GM12878 (cell line): ENCODE measurements around the gene CCDC88A. TPM values are rescaled to one million over a fixed set of nuclear protein-coding genes. Genes with fewer than 3 reads are reported as not detected.

ENCODE experiments used
- ATAC-seq: fragments of 200-7000 bp; cut with Tn5 transposase; 3 replicates; pipeline ENCODE4 v1.9.1; 2020; ENCODE audit warnings: mild to moderate bottlenecking, moderate library complexity
- BruUV-seq: library from RNA; stranded (reverse); fragments of 400-500 nt; replicated peaks from 2 replicates; lab custom pipeline; 2021; lab: Mats Ljungman, UMichigan
- CTCF ChIA-PET: fragments of 300-600 bp; sonication (Branson Sonifier 250); formaldehyde crosslinking; extraction: SDS; loops from one replicate; lab custom pipeline; 2021; ENCODE audit warnings: inconsistent platforms; lab: Yijun Ruan, JAX
- POLR2A ChIA-PET: fragments of 350-600 bp; formaldehyde crosslinking; extraction: SDS; loops from one replicate; lab custom pipeline; 2021; ENCODE audit warnings: inconsistent platforms; lab: Charles Lee
- RAD21 ChIA-PET: fragments of 300-600 bp; sonication (Branson Sonifier 250); formaldehyde crosslinking; loops from one replicate; lab custom pipeline; 2023; ENCODE audit warnings: antibody characterized with exemption; ENCODE audit not compliant: unreplicated experiment; lab: Charles Lee
- SMC1A ChIA-PET: fragments of 300-600 bp; sonication (Branson Sonifier 250); formaldehyde crosslinking; loops from one replicate; lab custom pipeline; 2023; ENCODE audit not compliant: unreplicated experiment, uncharacterized antibody; lab: Charles Lee
- DNase-seq: peaks from one replicate; pipeline ENCODE4 v3.0.0-alpha.2; 2011; ENCODE audit warnings: low read depth, low spot score
- FAIRE-seq: peaks from 3 replicates; lab custom pipeline; 2011; peaks lifted over from hg19 to GRCh38; lab: Jason Lieb, UNC
- H2AFZ ChIP-seq: 2 replicates; pipeline ENCODE4 v1.6.0; 2011; ENCODE audit warnings: low read depth, low read length, control low read depth; ENCODE audit not compliant: control insufficient read depth
- H3K27ac ChIP-seq: 2 replicates; pipeline ENCODE4 v1.5.1; 2011; ENCODE audit warnings: control low read depth; ENCODE audit not compliant: control insufficient read depth, insufficient read depth
- H3K27me3 ChIP-seq, 2 experiments: replicated peaks in 1 of 2; 2 replicates each; pipeline versions ENCODE4 v1.6.0 to v1.6.1; 2011; ENCODE audit warnings: low read length in 1 of 2; ENCODE audit not compliant: control insufficient read depth in 2 of 2, insufficient read depth in 2 of 2
- H3K36me3 ChIP-seq, 2 experiments: 2 replicates each; pipeline ENCODE4 v1.5.1; 2011; ENCODE audit warnings: low read length in 1 of 2; ENCODE audit not compliant: control insufficient read depth in 2 of 2, insufficient read depth in 2 of 2
- H3K4me1 ChIP-seq: 2 replicates; pipeline ENCODE4 v1.6.1; 2011; ENCODE audit warnings: mild to moderate bottlenecking, low read length, moderate library complexity, mixed read lengths; ENCODE audit not compliant: control insufficient read depth, insufficient read depth
- H3K4me2 ChIP-seq: 2 replicates; pipeline ENCODE4 v1.6.0; 2011; ENCODE audit warnings: control low read depth; ENCODE audit not compliant: control insufficient read depth, insufficient read depth
- H3K4me3 ChIP-seq: fragments of 200-600 bp; sonication (generic); 2 replicates; pipeline ENCODE4 v1.5.1; 2016
- H3K79me2 ChIP-seq: 2 replicates; pipeline ENCODE4 v1.6.0; 2011; ENCODE audit warnings: low read length; ENCODE audit not compliant: control insufficient read depth, insufficient read depth
- H3K9ac ChIP-seq: 2 replicates; pipeline ENCODE4 v1.8.0; 2011; ENCODE audit warnings: low read length, control low read depth, mixed read lengths; ENCODE audit not compliant: control insufficient read depth, insufficient read depth
- H3K9me3 ChIP-seq: replicated peaks from 3 replicates; pipeline ENCODE4 v1.5.1; 2011; ENCODE audit warnings: mild to moderate bottlenecking, low read length; ENCODE audit not compliant: control insufficient read depth, insufficient read depth
- H4K20me1 ChIP-seq: 2 replicates; pipeline ENCODE4 v1.6.0; 2011; ENCODE audit not compliant: control insufficient read depth, insufficient read depth
- ATF2 ChIP-seq: IDR thresholded peaks from 2 replicates; pipeline ENCODE4 v1.6.1; 2012; ENCODE audit warnings: low read length, inconsistent platforms
- BRCA1 ChIP-seq: IDR thresholded peaks from 2 replicates; pipeline ENCODE4 v1.6.1; 2011; ENCODE audit warnings: low read depth, low read length, improper control_type of control experiment
- CHD2 ChIP-seq: IDR thresholded peaks from 2 replicates; pipeline ENCODE4 v1.6.1; 2011; ENCODE audit warnings: low read depth, low read length, improper control_type of control experiment, borderline replicate concordance
- CREM ChIP-seq: IDR thresholded peaks from 2 replicates; pipeline ENCODE4 v1.6.1; 2014; ENCODE audit warnings: antibody characterized with exemption, low read depth
- EP300 ChIP-seq, 2 experiments: fragments of 150-350 bp in 1 of 2; IDR thresholded peaks; 2 replicates each; pipeline ENCODE4 v1.6.1; 2011 to 2012; ENCODE audit warnings: low read depth in 2 of 2, low read length in 2 of 2, borderline replicate concordance in 1 of 2, improper control_type of control experiment in 1 of 2, inconsistent platforms in 1 of 2; ENCODE audit not compliant: control insufficient read depth in 1 of 2
- GATAD2B ChIP-seq: fragments of 450-650 bp; conservative IDR thresholded peaks from 2 replicates; pipeline ENCODE4 v1.6.1; 2017; ENCODE audit warnings: low read depth, mild to moderate bottlenecking, moderate library complexity
- HDAC2 ChIP-seq: fragments of 200-600 bp; sonication (generic); IDR thresholded peaks from 2 replicates; pipeline ENCODE4 v1.6.1; 2017
- HSF1 ChIP-seq: fragments of 150-350 bp; IDR thresholded peaks from 2 replicates; pipeline ENCODE4 v1.6.1; 2014; ENCODE audit warnings: mild to moderate bottlenecking, low read depth, low read length
- IKZF1 ChIP-seq: fragments of 450-650 bp; conservative IDR thresholded peaks from 2 replicates; pipeline ENCODE4 v1.6.1; 2017; ENCODE audit warnings: antibody characterized with exemption, mild to moderate bottlenecking
- JUNB ChIP-seq: IDR thresholded peaks from 2 replicates; pipeline ENCODE4 v1.6.1; 2016; ENCODE audit warnings: antibody characterized with exemption, mild to moderate bottlenecking
- KDM1A ChIP-seq: fragments of 200-600 bp; sonication (generic); IDR thresholded peaks from 2 replicates; pipeline ENCODE4 v1.6.1; 2016; ENCODE audit warnings: borderline replicate concordance
- MXI1 ChIP-seq: fragments of 150-350 bp; IDR thresholded peaks from 2 replicates; pipeline ENCODE4 v1.6.1; 2011; ENCODE audit warnings: low read depth, mild to moderate bottlenecking, inconsistent platforms, low read length, improper control_type of control experiment
- MYB ChIP-seq: fragments of 150-350 bp; IDR thresholded peaks from 2 replicates; pipeline ENCODE4 v1.6.1; 2014; ENCODE audit warnings: mild to moderate bottlenecking, low read depth, low read length, borderline replicate concordance
- NFXL1 ChIP-seq: fragments of 450-650 bp; IDR thresholded peaks from 2 replicates; pipeline ENCODE4 v1.6.1; 2017; ENCODE audit warnings: antibody characterized with exemption, mild to moderate bottlenecking, borderline replicate concordance
- NR2F1 ChIP-seq: fragments of 450-650 bp; conservative IDR thresholded peaks from 2 replicates; pipeline ENCODE4 v1.6.1; 2017; ENCODE audit warnings: mild to moderate bottlenecking
- NRF1 ChIP-seq: conservative IDR thresholded peaks from 2 replicates; pipeline ENCODE4 v1.6.1; 2011; ENCODE audit warnings: mild to moderate bottlenecking, low read depth, low read length, improper control_type of control experiment
- POU2F2 ChIP-seq: IDR thresholded peaks from 3 replicates; pipeline ENCODE4 v1.6.1; 2011; ENCODE audit warnings: low read depth, mild to moderate bottlenecking, low read length, borderline replicate concordance
- RAD51 ChIP-seq: fragments of 450-650 bp; IDR thresholded peaks from 2 replicates; pipeline ENCODE4 v1.6.1; 2016; ENCODE audit warnings: moderate library complexity, mild to moderate bottlenecking, inconsistent platforms
- RB1 ChIP-seq: fragments of 450-650 bp; formaldehyde crosslinking; IDR thresholded peaks from 2 replicates; pipeline ENCODE4 v1.6.1; 2017; ENCODE audit warnings: mild to moderate bottlenecking, borderline replicate concordance
- SPI1 ChIP-seq: IDR thresholded peaks from 2 replicates; pipeline ENCODE4 v1.6.1; 2011; ENCODE audit warnings: low read depth, mild to moderate bottlenecking, low read length, moderate library complexity, borderline replicate concordance; ENCODE audit not compliant: insufficient read depth
- SUPT20H ChIP-seq: IDR thresholded peaks from 2 replicates; pipeline ENCODE4 v1.6.1; 2011; ENCODE audit warnings: low read depth, mild to moderate bottlenecking, low read length, moderate library complexity, borderline replicate concordance; ENCODE audit not compliant: control insufficient read depth
- SUZ12 ChIP-seq: fragments of 200-600 bp; sonication (generic); IDR thresholded peaks from one replicate; pipeline ENCODE4 v1.6.1; 2018; ENCODE audit warnings: antibody characterized with exemption, mild to moderate bottlenecking; ENCODE audit not compliant: unreplicated experiment
- WGBS: methylation state at CpG from one replicate; pipeline ENCODE4 v1.1.6; 2016; ENCODE audit warnings: low lambda C conversion rate; ENCODE audit not compliant: insufficient replicate concordance, insufficient coverage; ENCODE audit errors: missing lambda C conversion rate; 5-methylcytosine and 5-hydroxymethylcytosine counted together
- in situ Hi-C: fragments of 300-500 bp; cut with MboI; formaldehyde crosslinking; loops from 9 replicates; pipeline ENCODE4 v1.14.3; 2018; ENCODE audit warnings: mixed read lengths
- intact Hi-C: fragments of 100-400 bp; cut with micrococcal nuclease; formaldehyde crosslinking; loops from one replicate; pipeline ENCODE4 v1.14.2; 2022; ENCODE audit not compliant: unreplicated experiment
- polyA plus RNA-seq, 11 experiments: library from polyadenylated mRNA; depleted of rRNA in 4 of 11; unstranded in 6 of 11; stranded (reverse) in 5 of 11; fragments of >200 nt; fragmentation: Nextera tagmentation in 4 of 11; fragmentation: Illumina TruSeq in 1 of 11; extraction: Ambion mirVana in 4 of 11; extraction: Trizol in 1 of 11; gene quantifications; 1 replicate in 1 of 11; 2 replicates in 10 of 11; pipeline versions ENCODE4 v1.2.1 to v1.2.3, GENCODE V29; 2011 to 2016; ENCODE audit warnings: inconsistent platforms in 2 of 11, missing spikeins in 2 of 11, low read depth in 1 of 11
- total RNA-seq, 4 experiments: library from RNA; depleted of rRNA in 3 of 4; stranded (reverse); fragments of >200 nt in 3 of 4; fragmentation: Illumina TruSeq in 1 of 4; extraction: Trizol in 1 of 4; gene quantifications; 2 replicates each; pipeline versions ENCODE4 v1.2.1 to v1.2.3, GENCODE V29; 2013 to 2021
- TF ChIP-seq, protein P1 (sequence below): IDR thresholded peaks from 2 replicates; pipeline ENCODE4 v1.6.1; 2012; ENCODE audit warnings: low read depth, low read length, improper control_type of control experiment

CCDC88A gene
- total and polyA plus RNA-seq, 10 of the 15 experiments (the other 5 are each of a cell fraction or from before 2014, with no cell fraction given): 1.8 to 71.6 (median 45.9) TPM

GRCh38 chr2:55311444-55311870 lies 108.2 kb downstream of the CCDC88A start:
- no peaks in the 10 kb centered on the region for H4K20me1 ChIP-seq
- H3K4me1 ChIP-seq: peaks cover 6% of the 10 kb centered on the region; the same call in 1 of the 2 replicates
- H2AFZ ChIP-seq: no peak overlapping the region
- no peaks in the 10 kb centered on the region for H3K79me2 ChIP-seq
- no peak overlapping the region for H3K9ac ChIP-seq
- ChIA-PET RAD21 (interaction anchor here (0.8 kb wide), 1 partner anchor 42 kb away, joined by 3 read pairs; no protein-coding TSS in a partner anchor), SMC1A (interaction anchor here (1.2 to 1.7 kb wide), 5 partner anchors 9 to 128 kb away, joined by 3 to 4 read pairs (median 4); no protein-coding TSS in a partner anchor), POLR2A (interaction anchor here (0.5 kb wide), 1 partner anchor 13 kb away, joined by 4 read pairs; no protein-coding TSS in a partner anchor), CTCF (interaction anchor here (0.8 kb wide), 1 partner anchor 184 kb away, joined by 3 read pairs; no protein-coding TSS in a partner anchor)
- H3K27me3 ChIP-seq: no peaks in the 10 kb centered on the region
- H3K9me3 ChIP-seq: no peaks in the 10 kb centered on the region
- intact Hi-C loops: loop anchor here (1.0 to 5.0 kb wide), 2 partner anchors 9 to 106 kb away; partner anchors contain the start of gene CCDC88A
- peaks cover 0 to 8% of the 10 kb centered on the region in 2 experiments; a peak in 2 of 4 replicates for H3K36me3 ChIP-seq
- ATAC-seq: peak; percentile 98
- in situ Hi-C loops: no loop called here
- FAIRE-seq: peak; percentile 88
- no peak overlapping the region for H3K4me3 ChIP-seq
- 5% methylated on average over 1 of the region's 1 CpG for WGBS
- H3K27ac ChIP-seq: no peak overlapping the region
- peak overlapping the region; percentile 17; the same call in 1 of the 2 replicates for H3K4me2 ChIP-seq
- no TSS peak for BruUV-seq
- peak; percentile 76 for DNase-seq
- no peak for TF ChIP-seq KDM1A
- TF ChIP-seq SUPT20H: no peak
- peak; percentile 93 for TF ChIP-seq CREM
- TF ChIP-seq GATAD2B: no peak
- no peak for TF ChIP-seq MXI1
- TF ChIP-seq BRCA1: no peak
- peak; percentile 79; a peak in 3 of 4 replicates for TF ChIP-seq EP300 (IDR thresholded peaks at IDR 0.05; ENCODE audit: borderline replicate concordance in 1 of 2, control insufficient read depth in 1 of 2, low read depth in 2 of 2, low read length in 2 of 2)
- no peak for TF ChIP-seq HSF1
- no peak for TF ChIP-seq HDAC2
- no peak for TF ChIP-seq SPI1
- no peak for TF ChIP-seq NFXL1
- no peak for TF ChIP-seq RB1
- TF ChIP-seq CHD2: no peak
- peak; percentile 72 for TF ChIP-seq NR2F1
- TF ChIP-seq ATF2: peak; percentile 99
- TF ChIP-seq MYB: no peak
- TF ChIP-seq RAD51: no peak
- peak; percentile 100 for TF ChIP-seq JUNB
- TF ChIP-seq IKZF1: no peak
- no peak for TF ChIP-seq NRF1
- TF ChIP-seq, protein P1, sequence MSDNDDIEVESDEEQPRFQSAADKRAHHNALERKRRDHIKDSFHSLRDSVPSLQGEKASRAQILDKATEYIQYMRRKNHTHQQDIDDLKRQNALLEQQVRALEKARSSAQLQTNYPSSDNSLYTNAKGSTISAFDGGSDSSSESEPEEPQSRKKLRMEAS: no peak
- TF ChIP-seq POU2F2: 0 out of 3 replicates have a peak, but pooled peaks have one; percentile 57
- TF ChIP-seq SUZ12: no peak
